Lower lobe of right lung (tissue), 2 donors: ENCODE data around the gene CRTC1. TPM values are rescaled to one million over a fixed set of nuclear protein-coding genes. Genes with fewer than 3 reads are reported as not detected.

Source experiments
- ATAC-seq, 2 donors: fragments of 200-7000 bp; cut with Tn5 transposase; one replicate each; pipeline ENCODE4 v1.9.1; 2020 to 2022; ENCODE audit warnings: mild to moderate bottlenecking in 2 of 2, moderate library complexity in 2 of 2
- DNase-seq: peaks from one replicate; pipeline ENCODE4 v3.0.0-alpha.2; 2020
- H3K27ac ChIP-seq: fragments of 200-600 bp; one replicate; pipeline ENCODE4 v1.8.0; 2022
- H3K27me3 ChIP-seq: fragments of 200-600 bp; one replicate; pipeline ENCODE4 v1.8.0; 2022; ENCODE audit warnings: low read depth
- H3K36me3 ChIP-seq: fragments of 200-600 bp; one replicate; pipeline ENCODE4 v1.8.0; 2022; ENCODE audit warnings: mild to moderate bottlenecking
- H3K4me1 ChIP-seq: fragments of 200-600 bp; one replicate; pipeline ENCODE4 v1.8.0; 2022
- H3K4me3 ChIP-seq: fragments of 200-600 bp; one replicate; pipeline ENCODE4 v1.8.0; 2022; ENCODE audit warnings: mild to moderate bottlenecking
- H3K9me3 ChIP-seq: fragments of 200-600 bp; one replicate; pipeline ENCODE4 v1.8.0; 2022
- intact Hi-C: fragments of 100-400 bp; cut with DNase I; formaldehyde crosslinking; loops from one replicate; pipeline ENCODE4 v1.11.0; 2022
- total RNA-seq: library from RNA; stranded (reverse); fragmentation: NEBNext Ultra II Directional; extraction: Animal tissue kit (Norgen Biotek cat#: 25700); gene quantifications from one replicate; pipeline ENCODE4 v1.2.1, GENCODE V29; 2021
- TF ChIP-seq, protein P1 (sequence below): fragments of 200-600 bp; IDR thresholded peaks from one replicate; pipeline ENCODE4 v1.8.0; 2022; ENCODE audit warnings: antibody characterized with exemption, mild to moderate bottlenecking
- donor health status: DM: no; HTN: yes; CAD: no; lungs with severe emphysema.

CRTC1 gene
- total RNA-seq, 1 donor from 2014 or later: 16.2 TPM

DNA sequence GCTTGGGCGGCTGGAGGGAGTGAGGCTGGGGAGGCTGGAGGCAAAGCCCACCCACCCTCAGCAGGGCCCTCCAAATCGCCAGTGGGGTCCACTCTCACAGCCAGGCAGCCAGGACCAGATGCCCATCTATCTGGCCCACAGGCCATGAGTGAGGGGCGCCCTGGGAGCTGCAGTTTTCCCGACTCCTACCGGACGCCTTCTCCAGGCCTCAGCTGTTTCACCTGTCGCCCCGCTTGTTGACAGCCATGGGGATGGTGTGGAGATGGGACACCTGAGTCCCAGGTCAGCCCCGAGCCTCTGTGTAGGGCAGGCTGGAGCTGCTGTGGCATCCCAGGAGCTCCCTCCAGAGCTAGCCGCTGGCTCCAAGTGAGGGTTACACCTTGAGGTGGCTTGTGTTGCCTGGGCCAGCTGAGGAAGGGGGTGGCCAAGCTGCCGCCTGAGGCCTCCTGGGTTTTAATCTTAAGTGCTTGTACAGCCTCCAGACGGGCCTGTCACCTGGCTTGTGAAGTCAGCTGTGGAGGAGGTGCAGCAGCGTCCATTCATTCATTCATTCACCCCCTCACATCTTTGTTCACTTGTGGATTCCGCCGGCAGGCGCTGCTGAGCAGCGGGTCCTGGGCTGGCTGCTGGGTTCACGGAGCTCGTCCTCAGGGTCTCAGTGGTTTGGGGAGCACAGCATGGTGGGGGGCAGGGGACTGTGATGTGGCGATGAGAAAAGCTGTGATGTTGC, 55.6 kb downstream of the CRTC1 start:
- Histone ChIP-seq H3K4me1 (peaks cover 38% of the 10 kb centered on the region), H3K27me3 (no peaks in the 10 kb centered on the region), H3K36me3 (peaks cover 3% of the 10 kb centered on the region), H3K27ac (no peak overlapping the region), H3K9me3 (no peaks in the 10 kb centered on the region), H3K4me3 (no peak overlapping the region)
- intact Hi-C loops: no loop called here
- no peak for DNase-seq
- TF ChIP-seq, protein P1, sequence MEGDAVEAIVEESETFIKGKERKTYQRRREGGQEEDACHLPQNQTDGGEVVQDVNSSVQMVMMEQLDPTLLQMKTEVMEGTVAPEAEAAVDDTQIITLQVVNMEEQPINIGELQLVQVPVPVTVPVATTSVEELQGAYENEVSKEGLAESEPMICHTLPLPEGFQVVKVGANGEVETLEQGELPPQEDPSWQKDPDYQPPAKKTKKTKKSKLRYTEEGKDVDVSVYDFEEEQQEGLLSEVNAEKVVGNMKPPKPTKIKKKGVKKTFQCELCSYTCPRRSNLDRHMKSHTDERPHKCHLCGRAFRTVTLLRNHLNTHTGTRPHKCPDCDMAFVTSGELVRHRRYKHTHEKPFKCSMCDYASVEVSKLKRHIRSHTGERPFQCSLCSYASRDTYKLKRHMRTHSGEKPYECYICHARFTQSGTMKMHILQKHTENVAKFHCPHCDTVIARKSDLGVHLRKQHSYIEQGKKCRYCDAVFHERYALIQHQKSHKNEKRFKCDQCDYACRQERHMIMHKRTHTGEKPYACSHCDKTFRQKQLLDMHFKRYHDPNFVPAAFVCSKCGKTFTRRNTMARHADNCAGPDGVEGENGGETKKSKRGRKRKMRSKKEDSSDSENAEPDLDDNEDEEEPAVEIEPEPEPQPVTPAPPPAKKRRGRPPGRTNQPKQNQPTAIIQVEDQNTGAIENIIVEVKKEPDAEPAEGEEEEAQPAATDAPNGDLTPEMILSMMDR: no peak
- ATAC-seq: no peak

- H3K4me1 ChIP-seq: peaks cover 38% of the 10 kb centered on the region
- H3K27me3 ChIP-seq: no peaks in the 10 kb centered on the region
- intact Hi-C loops: no loop called here
- DNase-seq (peak; percentile 91), ATAC-seq (peak; percentile 89 to 91)
- no peak overlapping the region for H3K4me3 ChIP-seq
- TF ChIP-seq, protein P1: no peak
- H3K9me3 ChIP-seq: no peaks in the 10 kb centered on the region
- no peaks in the 10 kb centered on the region for H3K36me3 ChIP-seq
- peak overlapping the region; percentile 26 for H3K27ac ChIP-seq
Measured at GRCh38 chr19:18741124-18742121, 57.9 kb downstream of the CRTC1 start.

GRCh38 chr19:18742324-18742723, 58.8 kb downstream of the CRTC1 start:
- no peaks in the 10 kb centered on the region for H3K27me3 ChIP-seq
- ATAC-seq (no peak), DNase-seq (no peak)
- TF ChIP-seq, protein P1: no peak
- intact Hi-C loops: no loop called here
- H3K27ac ChIP-seq: peak overlapping the region; percentile 26
- no peaks in the 10 kb centered on the region for H3K9me3 ChIP-seq
- no peak overlapping the region for H3K4me3 ChIP-seq
- no peaks in the 10 kb centered on the region for H3K36me3 ChIP-seq
- H3K4me1 ChIP-seq: peaks cover 32% of the 10 kb centered on the region

GRCh38 chr19:18742838-18743783, 59.6 kb downstream of the CRTC1 start:
- ATAC-seq (peak; percentile 67 to 73), DNase-seq (peak; percentile 82)
- Histone ChIP-seq H3K36me3 (no peaks in the 10 kb centered on the region), H3K4me3 (no peak overlapping the region), H3K27me3 (no peaks in the 10 kb centered on the region), H3K9me3 (no peaks in the 10 kb centered on the region), H3K27ac (peak overlapping the region; percentile 33), H3K4me1 (peaks cover 32% of the 10 kb centered on the region)
- intact Hi-C loops: no loop called here
- TF ChIP-seq, protein P1: no peak
